Measurements from ENCODE around the gene NOS1AP.

- TF ChIP-seq CTCF (IDR thresholded peaks at IDR 0.05) (no peak), POLR2A (IDR thresholded peaks at IDR 0.05) (no peak)
Measured at GRCh38 chr1:162090378-162090777, 20.9 kb downstream of the NOS1AP start.

Data from lower leg skin (tissue), 3 donors.